ES-I3 (cell line): ENCODE data around the gene NHP2.

Experiments
- H3K36me3 ChIP-seq: 2 replicates; pipeline ENCODE4 v1.6.1; 2013; ENCODE audit warnings: mild to moderate bottlenecking, low read length, control low read depth, moderate library complexity; ENCODE audit not compliant: insufficient read depth
- H3K4me1 ChIP-seq: 2 replicates; pipeline ENCODE4 v1.6.1; 2013; ENCODE audit warnings: mild to moderate bottlenecking, control low read depth, low read length; ENCODE audit not compliant: insufficient read depth
- H3K9ac ChIP-seq: 2 replicates; pipeline ENCODE4 v1.6.1; 2013; ENCODE audit warnings: low read depth, mild to moderate bottlenecking, low read length, moderate library complexity
- H3K9me3 ChIP-seq: 2 replicates; pipeline ENCODE4 v1.6.1; 2013; ENCODE audit warnings: mild to moderate bottlenecking, low read length, moderate library complexity; ENCODE audit not compliant: control insufficient read depth, insufficient read depth

The NHP2 gene

GRCh38 chr5:178106556-178107239, 47.0 kb downstream of the NHP2 start:
- no peaks in the 10 kb centered on the region for H3K36me3 ChIP-seq
- 0 out of 2 replicates have a peak, but pooled peaks cover 5% of the 10 kb centered on the region for H3K4me1 ChIP-seq
- no peaks in the 10 kb centered on the region for H3K9me3 ChIP-seq
- no peak overlapping the region for H3K9ac ChIP-seq

DNA sequence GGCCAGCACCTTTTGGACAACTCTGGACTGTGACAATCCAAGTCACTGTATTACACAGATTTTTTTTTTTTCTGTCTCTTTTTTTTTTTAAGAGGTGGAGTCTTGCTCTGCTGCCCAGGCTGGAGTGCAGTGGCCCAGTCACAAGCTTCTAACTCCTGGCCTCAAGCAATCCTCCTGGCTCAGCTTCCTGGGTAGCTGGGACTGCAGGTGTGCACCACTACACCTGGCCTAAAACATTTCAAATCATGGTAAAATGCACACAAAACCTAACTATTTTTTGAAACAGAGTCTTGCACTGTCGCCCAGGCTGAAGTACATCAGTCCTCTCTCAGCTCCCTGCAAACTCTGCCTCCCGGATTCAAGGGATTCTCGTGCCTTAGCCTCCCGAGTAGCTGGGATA, 47.6 kb downstream of the NHP2 start:
- H3K9ac ChIP-seq, result no peak overlapping the region
- H3K4me1 ChIP-seq, result 0 out of 2 replicates have a peak, but pooled peaks cover 5% of the 10 kb centered on the region
- H3K36me3 ChIP-seq, result no peaks in the 10 kb centered on the region
- no peaks in the 10 kb centered on the region for H3K9me3 ChIP-seq

DNA sequence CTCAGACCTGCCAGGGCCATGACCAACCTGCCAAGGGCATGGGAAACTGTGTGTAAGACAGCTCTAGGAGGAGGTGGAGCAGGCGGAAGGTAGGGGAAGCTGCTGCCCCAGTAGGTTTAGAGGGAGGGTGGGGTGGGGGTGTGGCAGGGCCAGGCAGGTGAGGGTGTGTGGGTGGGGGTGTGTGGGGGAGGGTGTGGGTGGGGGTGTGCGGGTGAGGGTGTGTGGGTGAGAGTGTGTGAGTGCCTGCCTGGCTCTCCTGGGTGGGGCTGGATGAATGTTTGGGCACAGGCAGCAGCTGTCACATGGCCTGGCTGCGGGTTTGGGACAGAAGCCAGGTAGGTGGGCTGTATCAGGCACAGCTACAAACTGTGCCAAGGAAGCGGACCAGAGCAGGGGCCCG, 49.2 kb downstream of the NHP2 start:
- Histone ChIP-seq H3K9me3 (no peaks in the 10 kb centered on the region), H3K9ac (no peak overlapping the region), H3K4me1 (0 out of 2 replicates have a peak, but pooled peaks cover 5% of the 10 kb centered on the region), H3K36me3 (no peaks in the 10 kb centered on the region)

GRCh38 chr5:178103612-178104011, 50.1 kb downstream of the NHP2 start:
- Histone ChIP-seq H3K36me3 (no peaks in the 10 kb centered on the region), H3K9me3 (no peaks in the 10 kb centered on the region), H3K4me1 (0 out of 2 replicates have a peak, but pooled peaks cover 5% of the 10 kb centered on the region), H3K9ac (no peak overlapping the region)
